ENCODE data around the gene PPP2R2C.

DNA sequence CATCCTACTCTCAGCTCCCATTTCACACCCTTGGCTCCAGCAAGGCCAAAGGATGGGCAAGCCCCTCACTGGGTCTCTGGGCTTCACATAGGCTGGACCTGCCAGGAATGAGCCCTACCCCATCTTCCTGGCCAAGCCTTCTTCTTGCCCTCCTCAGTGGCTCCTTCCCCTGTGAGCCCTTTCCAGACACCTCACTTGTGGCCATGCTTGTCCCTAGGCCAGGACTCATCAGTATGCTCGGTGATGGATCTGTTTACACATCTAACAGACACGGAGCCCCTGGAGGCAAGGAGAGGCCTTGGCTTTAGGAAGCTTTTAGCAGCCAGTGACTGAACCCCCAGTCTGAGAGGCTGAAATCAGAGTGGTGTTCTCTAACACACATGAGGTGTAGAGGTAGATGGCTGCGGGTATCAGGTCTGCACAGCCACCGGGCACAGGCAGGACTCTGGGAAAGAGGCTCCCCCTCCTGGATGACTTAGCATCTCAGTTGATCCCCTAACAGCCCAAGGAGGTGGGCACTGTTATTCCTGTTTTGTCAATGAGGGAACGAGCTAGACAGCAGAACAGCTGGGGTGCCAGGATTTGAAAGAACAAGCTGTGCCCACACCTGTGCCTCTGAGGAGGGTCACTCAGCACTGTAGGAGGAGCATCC lies 44.8 kb downstream of the PPP2R2C start:
- TF ChIP-seq ATF7 (IDR thresholded peaks at IDR 0.05) (no peak), ZNF263 (CRISPR knock-in tag; IDR thresholded peaks at IDR 0.05; ENCODE audit: borderline replicate concordance) (no peak), CEBPB (tag; IDR thresholded peaks at IDR 0.05) (no peak), FOXJ3 (CRISPR knock-in tag; IDR thresholded peaks at IDR 0.05) (no peak)
- TF ChIP-seq, protein P1, sequence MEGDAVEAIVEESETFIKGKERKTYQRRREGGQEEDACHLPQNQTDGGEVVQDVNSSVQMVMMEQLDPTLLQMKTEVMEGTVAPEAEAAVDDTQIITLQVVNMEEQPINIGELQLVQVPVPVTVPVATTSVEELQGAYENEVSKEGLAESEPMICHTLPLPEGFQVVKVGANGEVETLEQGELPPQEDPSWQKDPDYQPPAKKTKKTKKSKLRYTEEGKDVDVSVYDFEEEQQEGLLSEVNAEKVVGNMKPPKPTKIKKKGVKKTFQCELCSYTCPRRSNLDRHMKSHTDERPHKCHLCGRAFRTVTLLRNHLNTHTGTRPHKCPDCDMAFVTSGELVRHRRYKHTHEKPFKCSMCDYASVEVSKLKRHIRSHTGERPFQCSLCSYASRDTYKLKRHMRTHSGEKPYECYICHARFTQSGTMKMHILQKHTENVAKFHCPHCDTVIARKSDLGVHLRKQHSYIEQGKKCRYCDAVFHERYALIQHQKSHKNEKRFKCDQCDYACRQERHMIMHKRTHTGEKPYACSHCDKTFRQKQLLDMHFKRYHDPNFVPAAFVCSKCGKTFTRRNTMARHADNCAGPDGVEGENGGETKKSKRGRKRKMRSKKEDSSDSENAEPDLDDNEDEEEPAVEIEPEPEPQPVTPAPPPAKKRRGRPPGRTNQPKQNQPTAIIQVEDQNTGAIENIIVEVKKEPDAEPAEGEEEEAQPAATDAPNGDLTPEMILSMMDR (IDR thresholded peaks at IDR 0.05 in 2 of 3, conservative IDR thresholded peaks at IDR 0.05 in 1 of 3; ENCODE audit: insufficient read depth in 2 of 3, low read depth in 1 of 3, low read length in 3 of 3): 0 out of 6 replicates have a peak, but pooled peaks of 2 of the 3 experiments have one; percentile 6 to 16
